PC-3 (cell line): ENCODE measurements around the gene TMEM163. TPM values are rescaled to one million over a fixed set of nuclear protein-coding genes. Genes with fewer than 3 reads are reported as not detected.

Experiments used
- ATAC-seq: fragments of 200-7000 bp; cut with Tn5 transposase; 2 replicates; pipeline ENCODE4 v1.9.1; 2020; ENCODE audit warnings: mild to moderate bottlenecking, moderate library complexity
- BruUV-seq: library from RNA; stranded (reverse); fragments of 400-500 nt; replicated peaks from 2 replicates; lab custom pipeline; 2021; lab: Mats Ljungman, UMichigan
- CTCF ChIA-PET: fragments of 300-600 bp; sonication (Branson Sonifier 250); formaldehyde crosslinking; loops from one replicate; lab custom pipeline; 2022; ENCODE audit warnings: antibody characterized with exemption; lab: Charles Lee
- POLR2A ChIA-PET: fragments of 300-600 bp; sonication (Branson Sonifier 250); formaldehyde crosslinking; loops from one replicate; lab custom pipeline; 2022; ENCODE audit warnings: antibody characterized with exemption; ENCODE audit not compliant: unreplicated experiment; lab: Charles Lee
- DNase-seq: peaks from one replicate; pipeline ENCODE4 v3.0.0-alpha.2; 2015
- H2AFZ ChIP-seq: fragments of 300-600 bp; sonication (generic); 2 replicates; pipeline ENCODE4 v1.6.0; 2016; ENCODE audit warnings: antibody characterized with exemption, low read length
- H3F3A ChIP-seq: fragments of 300-600 bp; sonication (generic); one replicate; pipeline ENCODE4 v1.6.0; 2017; ENCODE audit warnings: antibody characterized with exemption, low read length, control low read depth, mild to moderate bottlenecking; ENCODE audit not compliant: unreplicated experiment
- H3K27ac ChIP-seq: fragments of 300-600 bp; sonication (generic); 2 replicates; pipeline ENCODE4 v1.5.1; 2016; ENCODE audit warnings: mild to moderate bottlenecking, low read length
- H3K27me3 ChIP-seq: fragments of 300-600 bp; sonication (generic); 2 replicates; pipeline ENCODE4 v1.6.1; 2016; ENCODE audit warnings: low read length, mixed read lengths
- H3K36me3 ChIP-seq: fragments of 300-600 bp; sonication (generic); 2 replicates; pipeline ENCODE4 v1.6.1; 2016; ENCODE audit warnings: low read depth, mixed run types, low read length, mixed read lengths
- H3K4me1 ChIP-seq: fragments of 300-600 bp; sonication (generic); 2 replicates; pipeline ENCODE4 v1.5.1; 2016; ENCODE audit warnings: low read length; ENCODE audit not compliant: insufficient read depth
- H3K4me2 ChIP-seq: fragments of 300-600 bp; sonication (generic); 2 replicates; pipeline ENCODE4 v1.6.0; 2016; ENCODE audit warnings: low read length
- H3K4me3 ChIP-seq: fragments of 300-600 bp; sonication (generic); 2 replicates; pipeline ENCODE4 v1.5.1; 2016; ENCODE audit warnings: mild to moderate bottlenecking, low read length, mixed read lengths
- H3K79me2 ChIP-seq: fragments of 300-600 bp; sonication (generic); 2 replicates; pipeline ENCODE4 v1.6.1; 2017; ENCODE audit warnings: low read length, mixed read lengths
- H3K9ac ChIP-seq: fragments of 300-600 bp; sonication (generic); 2 replicates; pipeline ENCODE4 v1.6.0; 2016; ENCODE audit warnings: mild to moderate bottlenecking, low read length
- H3K9me2 ChIP-seq: fragments of 300-600 bp; sonication (generic); replicated peaks from 2 replicates; pipeline ENCODE4 v1.6.1; 2016; ENCODE audit warnings: mixed run types, low read length, mixed read lengths
- H3K9me3 ChIP-seq: fragments of 300-600 bp; sonication (generic); 2 replicates; pipeline ENCODE4 v1.6.1; 2016; ENCODE audit warnings: low read length, mixed read lengths
- H4K20me1 ChIP-seq: fragments of 300-600 bp; sonication (generic); 2 replicates; pipeline ENCODE4 v1.6.1; 2016; ENCODE audit warnings: low read length, mixed read lengths
- CTCF ChIP-seq: fragments of 300-600 bp; sonication (generic); conservative IDR thresholded peaks from 2 replicates; pipeline ENCODE4 v1.5.1; 2017; ENCODE audit warnings: antibody characterized with exemption, low read depth, mild to moderate bottlenecking, low read length
- EZH2 ChIP-seq: fragments of 300-600 bp; sonication (generic); IDR thresholded peaks from one replicate; pipeline ENCODE4 v1.6.1; 2017; ENCODE audit warnings: antibody characterized with exemption, mild to moderate bottlenecking, low read length; ENCODE audit not compliant: unreplicated experiment
- EZH2phosphoT487 ChIP-seq: fragments of 300-600 bp; sonication (generic); IDR thresholded peaks from 2 replicates; pipeline ENCODE4 v1.6.1; 2018; ENCODE audit warnings: mild to moderate bottlenecking, antibody characterized with exemption, low read length, borderline replicate concordance
- intact Hi-C: fragments of 100-400 bp; cut with micrococcal nuclease; formaldehyde crosslinking; loops from 2 replicates; pipeline ENCODE4 v1.9.0; 2023
- total RNA-seq: library from RNA; depleted of rRNA; stranded (reverse); fragments of >200 nt; gene quantifications from 2 replicates; pipeline ENCODE4 v1.2.3, GENCODE V29; 2014

The TMEM163 gene
- total RNA-seq, 1 experiment from 2014 or later = 0.47 TPM

GRCh38 chr2:134700730-134701129 is 18.1 kb downstream of the TMEM163 start:
- Histone ChIP-seq H3K4me1 (no peaks in the 10 kb centered on the region), H2AFZ (no peak overlapping the region), H3K27me3 (no peaks in the 10 kb centered on the region), H4K20me1 (no peaks in the 10 kb centered on the region), H3F3A (no peaks in the 10 kb centered on the region), H3K36me3 (no peaks in the 10 kb centered on the region), H3K4me3 (no peak overlapping the region), H3K9ac (no peak overlapping the region), H3K27ac (no peak overlapping the region), H3K79me2 (no peaks in the 10 kb centered on the region), H3K4me2 (no peak overlapping the region), H3K9me2 (no peaks in the 10 kb centered on the region), H3K9me3 (no peaks in the 10 kb centered on the region)
- TF ChIP-seq EZH2 = no peak
- no peak for TF ChIP-seq CTCF
- TF ChIP-seq EZH2phosphoT487 = no peak
- no peak for DNase-seq
- intact Hi-C loops = no loop called here
- no peak for ATAC-seq
- POLR2A ChIA-PET = no interaction called here
- CTCF ChIA-PET = no interaction called here
- BruUV-seq = no TSS peak

- Histone ChIP-seq H3K4me1 (no peaks in the 10 kb centered on the region), H3K36me3 (no peaks in the 10 kb centered on the region), H3K9ac (no peak overlapping the region), H3K9me2 (no peaks in the 10 kb centered on the region), H3F3A (no peaks in the 10 kb centered on the region), H3K4me3 (no peak overlapping the region), H3K4me2 (no peak overlapping the region), H4K20me1 (no peaks in the 10 kb centered on the region), H3K27ac (no peak overlapping the region), H2AFZ (no peak overlapping the region), H3K9me3 (no peaks in the 10 kb centered on the region), H3K27me3 (no peaks in the 10 kb centered on the region), H3K79me2 (no peaks in the 10 kb centered on the region)
- DNase-seq = no peak
- TF ChIP-seq EZH2 (no peak), EZH2phosphoT487 (no peak), CTCF (no peak)
- POLR2A ChIA-PET = no interaction called here
- intact Hi-C loops = no loop called here
- BruUV-seq = no TSS peak
- CTCF ChIA-PET = no interaction called here
- ATAC-seq = no peak
These were observed 24.4 kb downstream of the TMEM163 start for GRCh38 chr2:134694411-134694810.

GRCh38 chr2:134693359-134694330 is 25.2 kb downstream of the TMEM163 start:
- ChIA-PET CTCF (no interaction called here), POLR2A (no interaction called here)
- H3F3A ChIP-seq = no peaks in the 10 kb centered on the region
- no peak for DNase-seq
- no peak for TF ChIP-seq EZH2
- TF ChIP-seq EZH2phosphoT487 = no peak
- no peak for TF ChIP-seq CTCF
- no peak overlapping the region for H3K4me2 ChIP-seq
- no peaks in the 10 kb centered on the region for H3K4me1 ChIP-seq
- H3K9me2 ChIP-seq = no peaks in the 10 kb centered on the region
- intact Hi-C loops = no loop called here
- H3K27me3 ChIP-seq = no peaks in the 10 kb centered on the region
- no peak overlapping the region for H3K4me3 ChIP-seq
- BruUV-seq = no TSS peak
- no peaks in the 10 kb centered on the region for H3K9me3 ChIP-seq
- no peaks in the 10 kb centered on the region for H3K36me3 ChIP-seq
- H3K27ac ChIP-seq = no peak overlapping the region
- no peak for ATAC-seq
- H3K9ac ChIP-seq = no peak overlapping the region
- no peak overlapping the region for H2AFZ ChIP-seq
- no peaks in the 10 kb centered on the region for H3K79me2 ChIP-seq
- no peaks in the 10 kb centered on the region for H4K20me1 ChIP-seq
